ENCODE results near the gene OSM.

OSM gene

GRCh38 chr22:30297991-30298701, 31.5 kb upstream of the OSM start:
- no peak for DNase-seq (ENCODE audit: low spot score)

- DNase-seq (ENCODE audit: low spot score) = no peak
These were observed 30.8 kb upstream of the OSM start for GRCh38 chr22:30297276-30297990.

- DNase-seq (ENCODE audit: low spot score) = no peak
These were observed 30.2 kb upstream of the OSM start for GRCh38 chr22:30296833-30297232.

GRCh38 chr22:30296324-30296723, 29.7 kb upstream of the OSM start:
- no peak for DNase-seq (ENCODE audit: low spot score)

- no peak for DNase-seq (ENCODE audit: low spot score)
These were observed 28.9 kb upstream of the OSM start for GRCh38 chr22:30295576-30295975.

GRCh38 chr22:30294830-30295229, 28.2 kb upstream of the OSM start:
- no peak for DNase-seq (ENCODE audit: low spot score)

GRCh38 chr22:30294066-30294465, 27.4 kb upstream of the OSM start:
- DNase-seq (ENCODE audit: low spot score) = no peak

GRCh38 chr22:30293026-30293425, 26.4 kb upstream of the OSM start:
- no peak for DNase-seq (ENCODE audit: low spot score)

- no peak for DNase-seq (ENCODE audit: low spot score)
These were observed 25.7 kb upstream of the OSM start for GRCh38 chr22:30292069-30292970.

- DNase-seq (ENCODE audit: low spot score) = peak; percentile 74
These were observed 24.6 kb upstream of the OSM start for GRCh38 chr22:30291058-30291892.

- peak; percentile 75 for DNase-seq (ENCODE audit: low spot score)
These were observed 23.8 kb upstream of the OSM start for GRCh38 chr22:30290342-30291057.

- DNase-seq (ENCODE audit: low spot score) = no peak
These were observed 23.3 kb upstream of the OSM start for GRCh38 chr22:30289980-30290313.

GRCh38 chr22:30289141-30289979, 22.7 kb upstream of the OSM start, which contains the start of gene CASTOR1:
TSS of gene CASTOR1 (minus strand) at chr22:30289505. CDS start at chr22:30289497, 8 bp downstream.
- peak; percentile 100 for DNase-seq (ENCODE audit: low spot score)

GRCh38 chr22:30288419-30289140, 21.9 kb upstream of the OSM start:
- DNase-seq (ENCODE audit: low spot score) = no peak

- DNase-seq (ENCODE audit: low spot score) = peak; percentile 83
These were observed 21.2 kb upstream of the OSM start for GRCh38 chr22:30287648-30288418.

- peak; percentile 59 for DNase-seq (ENCODE audit: low spot score)
These were observed 20.4 kb upstream of the OSM start for GRCh38 chr22:30286813-30287647.

GRCh38 chr22:30286331-30286730, 19.7 kb upstream of the OSM start:
- no peak for DNase-seq (ENCODE audit: low spot score)

GRCh38 chr22:30285846-30286200, 19.2 kb upstream of the OSM start:
- no peak for DNase-seq (ENCODE audit: low spot score)

Data from COLO829 (cell line).